ENCODE data around the gene BCAS1.

BCAS1 gene

DNA sequence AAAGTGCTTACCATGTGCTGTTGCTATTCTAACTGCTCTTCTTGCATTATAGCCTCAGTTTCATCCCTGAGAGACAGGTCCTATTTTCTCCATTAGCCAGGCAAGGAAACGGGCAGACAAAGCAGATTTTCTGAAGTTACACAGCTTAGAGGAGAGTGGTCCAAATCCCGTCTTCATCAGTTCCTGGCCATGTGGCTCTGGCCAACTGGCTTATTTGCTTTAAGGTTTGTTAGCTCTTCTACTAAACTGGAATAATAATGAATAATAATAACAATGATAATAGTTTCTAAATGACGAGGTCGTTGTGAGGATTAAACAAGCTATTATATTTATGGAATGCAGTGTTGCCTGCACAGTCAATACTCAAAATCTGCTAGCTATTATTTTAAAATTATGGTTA is 35.8 kb upstream of the BCAS1 start:
- no peak for DNase-seq

DNA sequence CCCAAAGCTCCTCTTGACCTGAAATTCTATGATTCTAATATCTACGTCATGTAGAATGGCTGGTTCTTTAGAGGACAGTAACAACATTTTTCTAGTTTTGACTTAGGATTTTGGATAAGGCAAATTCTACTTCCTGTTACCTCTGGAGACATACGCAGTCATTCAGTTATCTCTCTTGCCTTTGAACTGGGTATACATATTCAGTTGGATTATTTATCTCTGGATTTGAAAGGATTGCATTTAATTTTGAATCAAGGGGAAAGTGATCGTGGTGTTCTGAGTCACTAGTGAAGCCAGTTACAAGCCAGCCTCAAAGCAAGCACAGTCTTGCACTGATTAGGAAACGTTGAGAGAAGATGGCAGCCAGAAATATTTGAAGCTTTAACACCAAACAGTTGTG is 35.3 kb upstream of the BCAS1 start:
- H3K9me3 ChIP-seq (replicated peaks; ENCODE audit: insufficient read depth, low read length): no peaks in the 10 kb centered on the region
- H3K79me2 ChIP-seq (ENCODE audit: low read length): no peaks in the 10 kb centered on the region
- H3K36me3 ChIP-seq (replicated peaks; ENCODE audit: insufficient read depth, low read length): no peaks in the 10 kb centered on the region
- H3K27me3 ChIP-seq (replicated peaks; ENCODE audit: insufficient read depth, low read length): no peaks in the 10 kb centered on the region
- no peaks in the 10 kb centered on the region for H4K20me1 ChIP-seq (ENCODE audit: insufficient read depth, low read length)
- no peak overlapping the region for H3K4me3 ChIP-seq (ENCODE audit: low read length)
- no peak overlapping the region for H3K9ac ChIP-seq (ENCODE audit: low read length)
- no peak overlapping the region for H2AFZ ChIP-seq (ENCODE audit: low read length)
- no peak overlapping the region for H3K4me2 ChIP-seq (ENCODE audit: low read depth, low read length)
- no peak overlapping the region for H3K27ac ChIP-seq (ENCODE audit: low read length)
- no peaks in the 10 kb centered on the region for H3K4me1 ChIP-seq (ENCODE audit: low read length)
- no peaks in the 10 kb centered on the region; the same call in 1 of the 2 replicates for H3K9me2 ChIP-seq (replicated peaks; ENCODE audit: insufficient read depth, low read length)
- no peak for TF ChIP-seq EZH2phosphoT487 (IDR thresholded peaks at IDR 0.05; ENCODE audit: low read length)
- DNase-seq: no peak
- no peaks in the 10 kb centered on the region for H3F3A ChIP-seq (ENCODE audit: insufficient read depth, low read length)

More for the DNA sequence above, 35.8 kb upstream of the BCAS1 start:
- no peak overlapping the region for H3K9ac ChIP-seq (ENCODE audit: low read length)
- H3K4me3 ChIP-seq (ENCODE audit: low read length): no peak overlapping the region
- no peak overlapping the region for H2AFZ ChIP-seq (ENCODE audit: low read length)
- no peaks in the 10 kb centered on the region for H3K79me2 ChIP-seq (ENCODE audit: low read length)
- no peaks in the 10 kb centered on the region for H3K9me3 ChIP-seq (replicated peaks; ENCODE audit: insufficient read depth, low read length)
- H3K9me2 ChIP-seq (replicated peaks; ENCODE audit: insufficient read depth, low read length): no peaks in the 10 kb centered on the region; the same call in 1 of the 2 replicates
- H3K36me3 ChIP-seq (replicated peaks; ENCODE audit: insufficient read depth, low read length): no peaks in the 10 kb centered on the region
- no peak overlapping the region for H3K4me2 ChIP-seq (ENCODE audit: low read depth, low read length)
- H3K27ac ChIP-seq (ENCODE audit: low read length): no peak overlapping the region
- TF ChIP-seq EZH2 (optimal IDR thresholded peaks at IDR 0.05; ENCODE audit: low read depth, low read length) (no peak), EZH2phosphoT487 (IDR thresholded peaks at IDR 0.05; ENCODE audit: low read length) (no peak)
- TF ChIP-seq, protein P1, sequence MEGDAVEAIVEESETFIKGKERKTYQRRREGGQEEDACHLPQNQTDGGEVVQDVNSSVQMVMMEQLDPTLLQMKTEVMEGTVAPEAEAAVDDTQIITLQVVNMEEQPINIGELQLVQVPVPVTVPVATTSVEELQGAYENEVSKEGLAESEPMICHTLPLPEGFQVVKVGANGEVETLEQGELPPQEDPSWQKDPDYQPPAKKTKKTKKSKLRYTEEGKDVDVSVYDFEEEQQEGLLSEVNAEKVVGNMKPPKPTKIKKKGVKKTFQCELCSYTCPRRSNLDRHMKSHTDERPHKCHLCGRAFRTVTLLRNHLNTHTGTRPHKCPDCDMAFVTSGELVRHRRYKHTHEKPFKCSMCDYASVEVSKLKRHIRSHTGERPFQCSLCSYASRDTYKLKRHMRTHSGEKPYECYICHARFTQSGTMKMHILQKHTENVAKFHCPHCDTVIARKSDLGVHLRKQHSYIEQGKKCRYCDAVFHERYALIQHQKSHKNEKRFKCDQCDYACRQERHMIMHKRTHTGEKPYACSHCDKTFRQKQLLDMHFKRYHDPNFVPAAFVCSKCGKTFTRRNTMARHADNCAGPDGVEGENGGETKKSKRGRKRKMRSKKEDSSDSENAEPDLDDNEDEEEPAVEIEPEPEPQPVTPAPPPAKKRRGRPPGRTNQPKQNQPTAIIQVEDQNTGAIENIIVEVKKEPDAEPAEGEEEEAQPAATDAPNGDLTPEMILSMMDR (IDR thresholded peaks at IDR 0.05; ENCODE audit: low read length): no peak
- H3F3A ChIP-seq (ENCODE audit: insufficient read depth, low read length): no peaks in the 10 kb centered on the region
- no peaks in the 10 kb centered on the region for H3K27me3 ChIP-seq (replicated peaks; ENCODE audit: insufficient read depth, low read length)
- no peaks in the 10 kb centered on the region for H4K20me1 ChIP-seq (ENCODE audit: insufficient read depth, low read length)
- no peaks in the 10 kb centered on the region for H3K4me1 ChIP-seq (ENCODE audit: low read length)

DNA sequence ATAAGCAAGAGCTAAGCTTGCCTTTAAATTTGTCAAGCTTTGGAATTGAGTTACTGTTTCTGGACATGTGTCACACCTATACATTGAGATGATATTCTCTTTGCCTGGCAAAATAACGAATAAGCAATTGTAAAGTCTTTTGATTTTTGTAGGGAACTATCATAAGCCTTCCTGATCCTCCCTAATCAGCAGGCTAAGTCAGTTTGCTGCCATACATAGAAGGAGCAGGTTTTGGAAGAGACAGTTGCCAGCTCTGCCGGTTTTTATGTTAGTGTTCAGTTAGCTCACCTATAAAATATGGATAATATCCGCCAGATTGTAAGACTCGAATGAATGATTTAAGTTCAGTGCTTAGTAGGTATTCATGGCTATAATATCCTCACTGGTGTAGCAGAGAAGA is 34.4 kb upstream of the BCAS1 start:
- Histone ChIP-seq H3F3A (ENCODE audit: insufficient read depth, low read length) (no peaks in the 10 kb centered on the region), H3K9me2 (replicated peaks; ENCODE audit: insufficient read depth, low read length) (no peaks in the 10 kb centered on the region), H3K9me3 (replicated peaks; ENCODE audit: insufficient read depth, low read length) (no peaks in the 10 kb centered on the region), H3K4me3 (ENCODE audit: low read length) (no peak overlapping the region), H3K4me1 (ENCODE audit: low read length) (no peaks in the 10 kb centered on the region), H2AFZ (ENCODE audit: low read length) (no peak overlapping the region), H3K9ac (ENCODE audit: low read length) (no peak overlapping the region), H3K36me3 (replicated peaks; ENCODE audit: insufficient read depth, low read length) (no peaks in the 10 kb centered on the region), H3K79me2 (ENCODE audit: low read length) (no peaks in the 10 kb centered on the region), H3K4me2 (ENCODE audit: low read depth, low read length) (no peak overlapping the region), H3K27me3 (replicated peaks; ENCODE audit: insufficient read depth, low read length) (no peaks in the 10 kb centered on the region), H4K20me1 (ENCODE audit: insufficient read depth, low read length) (no peaks in the 10 kb centered on the region), H3K27ac (ENCODE audit: low read length) (no peak overlapping the region)
- TF ChIP-seq EZH2phosphoT487 (IDR thresholded peaks at IDR 0.05; ENCODE audit: low read length) (no peak), EZH2 (optimal IDR thresholded peaks at IDR 0.05; ENCODE audit: low read depth, low read length) (no peak)
- TF ChIP-seq, protein P1 (IDR thresholded peaks at IDR 0.05; ENCODE audit: low read length): no peak
- DNase-seq: no peak

DNA sequence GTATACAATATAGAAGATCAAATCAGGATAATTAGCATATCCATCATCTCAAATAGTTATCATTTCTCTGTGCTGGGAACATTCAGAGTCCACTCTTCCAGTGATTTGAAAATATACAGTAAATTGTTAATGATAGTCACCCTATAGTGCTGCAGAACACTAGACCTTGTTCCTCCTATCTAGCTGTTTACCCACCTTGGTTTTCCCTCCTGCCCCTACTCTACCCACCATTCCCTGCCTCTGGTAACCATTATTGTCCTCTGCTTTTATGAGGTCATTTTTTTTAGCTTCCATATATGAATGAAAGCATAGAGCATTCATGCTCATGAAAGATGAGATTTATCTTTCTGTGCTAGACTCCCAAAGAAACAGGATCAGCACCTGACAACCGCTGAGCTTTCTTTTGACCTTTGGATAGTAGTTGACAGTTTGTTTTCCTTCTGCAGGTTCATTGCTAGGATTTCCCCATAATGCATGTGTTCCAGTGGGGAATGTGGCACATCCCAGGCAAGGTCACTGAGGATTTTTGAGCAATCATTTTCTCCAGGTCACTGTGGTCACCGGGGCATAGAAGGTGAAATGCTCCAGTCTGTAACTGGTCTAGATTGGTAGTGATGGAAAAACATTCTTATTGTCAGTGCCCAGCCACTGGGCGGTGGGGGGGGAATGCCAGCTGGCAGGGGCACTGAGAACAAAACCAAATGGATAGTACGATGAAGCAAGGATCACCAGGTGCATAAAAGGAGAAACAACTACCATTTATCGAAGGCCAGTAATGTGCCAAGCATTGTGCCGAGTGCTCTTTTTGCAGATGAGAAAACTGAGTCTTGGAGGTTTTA is 33.6 kb upstream of the BCAS1 start:
- H3K27me3 ChIP-seq (replicated peaks; ENCODE audit: insufficient read depth, low read length): no peaks in the 10 kb centered on the region
- no peaks in the 10 kb centered on the region for H3K9me2 ChIP-seq (replicated peaks; ENCODE audit: insufficient read depth, low read length)
- H3K9me3 ChIP-seq (replicated peaks; ENCODE audit: insufficient read depth, low read length): no peaks in the 10 kb centered on the region

More for the DNA sequence above, 33.6 kb upstream of the BCAS1 start:
- no peak overlapping the region for H3K4me3 ChIP-seq (ENCODE audit: low read length)
- no peak overlapping the region for H3K27ac ChIP-seq (ENCODE audit: low read length)
- no peaks in the 10 kb centered on the region for H3F3A ChIP-seq (ENCODE audit: insufficient read depth, low read length)
- H3K4me2 ChIP-seq (ENCODE audit: low read depth, low read length): peak overlapping the region; percentile 6; the same call in 1 of the 2 replicates
- peak overlapping the region; percentile 39; the same call in 1 of the 2 replicates for H2AFZ ChIP-seq (ENCODE audit: low read length)
- no peak overlapping the region for H3K9ac ChIP-seq (ENCODE audit: low read length)
- TF ChIP-seq EZH2 (optimal IDR thresholded peaks at IDR 0.05; ENCODE audit: low read depth, low read length): no peak
- TF ChIP-seq, protein P1 (IDR thresholded peaks at IDR 0.05; ENCODE audit: low read length): no peak
- TF ChIP-seq EZH2phosphoT487 (IDR thresholded peaks at IDR 0.05; ENCODE audit: low read length): no peak
- DNase-seq: no peak
- H3K79me2 ChIP-seq (ENCODE audit: low read length): no peaks in the 10 kb centered on the region
- H3K36me3 ChIP-seq (replicated peaks; ENCODE audit: insufficient read depth, low read length): no peaks in the 10 kb centered on the region
- H3K4me1 ChIP-seq (ENCODE audit: low read length): no peaks in the 10 kb centered on the region
- no peaks in the 10 kb centered on the region for H4K20me1 ChIP-seq (ENCODE audit: insufficient read depth, low read length)
